ENCODE results near the gene SCARF2. TPM values are rescaled to one million over a fixed set of nuclear protein-coding genes. Genes with fewer than 3 reads are reported as not detected.
"Not testable (repeated sequence)": the region's sequence is repeated elsewhere in the genome, so short reads cannot be mapped to it uniquely, and the experiment has no call there.

Gene SCARF2
- total RNA-seq, 1 experiment from 2014 or later: 9.5 TPM

DNA sequence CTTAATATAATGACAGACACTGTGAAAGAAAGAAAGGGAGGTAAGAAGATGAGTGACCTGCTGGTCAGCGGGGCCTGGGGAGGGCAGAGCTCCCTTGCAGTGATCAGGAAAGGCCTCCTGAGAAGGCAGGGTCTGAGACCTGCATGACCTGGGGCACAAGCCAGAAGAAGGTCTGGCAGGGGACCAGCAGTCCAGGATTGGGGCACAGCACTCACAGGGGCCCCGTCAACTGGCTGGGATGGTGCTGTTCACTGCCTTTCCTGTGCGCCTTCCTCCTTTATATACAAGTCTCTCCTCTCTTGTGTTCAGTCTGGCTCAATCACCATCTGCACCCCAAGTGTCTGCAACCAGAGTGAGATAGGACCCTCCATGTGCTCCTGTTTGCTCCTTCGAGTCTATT lies 22.2 kb upstream of the SCARF2 start:
- no peak for DNase-seq (ENCODE audit: low read depth)

DNA sequence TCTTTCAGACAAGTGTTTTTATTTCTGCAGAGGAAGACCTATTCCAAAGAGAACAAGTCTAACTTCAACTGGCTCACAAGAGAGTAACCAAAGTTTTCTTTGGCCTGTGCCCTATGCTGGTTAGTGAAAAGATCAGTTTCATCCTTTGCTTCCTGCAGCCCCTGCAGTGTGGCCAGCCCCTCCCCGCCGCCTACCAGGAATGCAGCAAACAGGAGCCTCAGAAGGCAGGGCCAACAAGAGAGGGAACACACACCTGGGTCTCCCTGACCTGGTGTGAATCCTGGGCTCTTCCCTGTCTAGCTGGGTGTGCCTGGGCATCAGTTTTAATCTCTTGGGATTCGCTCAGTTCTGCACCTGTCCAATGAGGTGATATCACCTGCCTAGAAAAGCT lies 21.5 kb upstream of the SCARF2 start:
- DNase-seq (ENCODE audit: low read depth): no peak

DNA sequence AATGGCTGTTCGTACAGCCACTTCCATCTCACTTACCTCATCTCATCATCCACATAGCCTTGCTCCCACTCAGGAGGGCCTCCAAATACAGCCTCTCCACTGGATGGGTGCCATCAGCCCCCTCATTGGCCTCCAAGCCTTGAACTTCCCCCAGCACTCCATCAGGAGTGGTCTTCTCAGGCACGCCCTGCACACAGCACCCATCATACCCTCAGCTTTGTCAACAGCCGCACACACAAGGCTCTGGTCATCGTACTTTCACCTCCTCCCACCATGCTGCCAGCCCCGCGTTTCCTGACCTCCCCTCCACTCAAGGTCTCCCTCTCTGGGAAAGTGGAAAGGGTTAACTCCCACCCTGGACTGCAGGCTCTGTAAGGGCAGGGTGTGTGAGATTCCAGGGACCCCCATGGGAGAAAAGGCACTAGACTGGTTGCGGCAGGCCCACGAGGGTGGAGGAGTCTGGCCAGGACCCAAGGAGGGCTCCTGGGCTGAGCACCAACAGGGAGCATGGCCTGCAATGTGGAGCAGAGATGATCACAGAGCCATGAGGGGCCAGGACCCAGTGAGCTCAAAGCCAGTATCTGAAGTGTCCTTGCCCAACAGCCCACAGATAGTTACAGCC lies 21.0 kb upstream of the SCARF2 start:
- no peak for DNase-seq (ENCODE audit: low read depth)

DNA sequence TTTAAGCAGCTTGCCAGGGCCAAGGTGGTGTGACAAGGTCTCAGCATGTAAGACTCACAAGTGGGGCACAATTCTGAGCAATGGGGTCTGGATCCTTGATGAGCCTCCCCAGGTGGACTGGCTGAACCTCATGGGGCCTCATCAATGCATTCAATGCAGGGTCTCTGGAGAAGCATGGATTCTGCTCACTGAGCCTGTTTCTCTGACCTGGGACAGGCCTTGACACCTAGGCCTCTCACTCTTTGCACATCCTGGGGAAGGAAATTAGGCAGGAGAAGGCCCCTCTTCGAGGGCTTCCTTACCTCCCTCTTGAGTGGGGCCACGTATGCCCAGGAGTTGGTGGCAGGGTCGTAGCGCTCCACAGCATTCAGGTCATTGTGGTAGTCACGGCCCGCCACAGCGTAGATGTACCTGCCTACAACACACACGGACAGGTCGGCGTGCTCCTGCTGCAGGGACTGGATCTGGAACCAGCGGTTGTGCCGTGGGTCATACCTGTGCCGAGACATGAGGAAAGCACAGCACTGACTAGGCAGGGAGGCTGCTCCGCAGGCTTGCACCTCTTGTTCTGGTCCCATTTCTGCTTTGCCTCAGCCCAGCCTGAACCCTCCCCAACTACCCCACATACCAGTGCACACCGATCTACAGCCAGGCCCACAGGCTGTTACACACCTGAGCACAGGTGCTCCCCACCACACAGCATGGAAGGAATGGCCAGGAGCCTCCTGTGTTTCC lies 20.0 kb upstream of the SCARF2 start:
- DNase-seq (ENCODE audit: low read depth): no peak

DNA sequence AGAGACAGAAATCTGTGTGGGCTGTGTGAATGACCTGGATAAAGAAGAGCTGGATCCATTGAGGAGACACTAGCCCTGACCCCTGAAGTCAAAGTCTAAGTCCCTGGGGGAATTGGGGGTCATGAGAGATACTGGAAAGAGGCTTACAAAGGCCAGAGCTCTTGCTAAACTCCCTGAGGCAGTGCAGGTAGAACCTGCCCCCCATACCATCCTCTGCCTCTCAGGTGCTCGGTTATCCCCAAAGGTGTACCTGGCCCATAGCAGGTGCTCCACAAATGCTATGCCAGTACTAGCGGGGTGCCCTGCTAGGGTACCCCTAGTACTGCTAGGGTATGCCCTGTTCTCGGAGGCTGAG lies 19.1 kb upstream of the SCARF2 start:
- DNase-seq (ENCODE audit: low read depth): no peak

GRCh38 chr22:20456064-20456721 lies 18.6 kb upstream of the SCARF2 start:
- DNase-seq (ENCODE audit: low read depth): peak; percentile 82

DNA sequence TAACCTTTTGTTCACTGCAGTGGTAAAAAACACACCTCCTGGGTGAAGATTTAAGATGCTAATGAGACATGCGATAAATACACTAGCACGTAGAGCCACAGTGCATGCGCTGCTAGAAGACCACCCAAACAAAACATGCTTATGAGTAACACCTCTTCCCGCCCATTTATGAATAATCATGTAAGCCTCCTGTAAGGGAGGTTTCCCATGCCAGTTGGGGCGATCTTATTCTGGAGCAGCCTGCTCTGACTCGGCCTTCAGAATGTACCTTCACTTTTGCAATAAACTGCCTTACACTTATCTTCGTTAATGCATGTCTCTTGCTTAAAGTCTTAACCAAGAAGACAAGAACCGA lies 18.1 kb upstream of the SCARF2 start:
- no peak for DNase-seq (ENCODE audit: low read depth)

- DNase-seq (ENCODE audit: low read depth): no peak
Observed at GRCh38 chr22:20453222-20453621, 15.6 kb upstream of the SCARF2 start.

DNA sequence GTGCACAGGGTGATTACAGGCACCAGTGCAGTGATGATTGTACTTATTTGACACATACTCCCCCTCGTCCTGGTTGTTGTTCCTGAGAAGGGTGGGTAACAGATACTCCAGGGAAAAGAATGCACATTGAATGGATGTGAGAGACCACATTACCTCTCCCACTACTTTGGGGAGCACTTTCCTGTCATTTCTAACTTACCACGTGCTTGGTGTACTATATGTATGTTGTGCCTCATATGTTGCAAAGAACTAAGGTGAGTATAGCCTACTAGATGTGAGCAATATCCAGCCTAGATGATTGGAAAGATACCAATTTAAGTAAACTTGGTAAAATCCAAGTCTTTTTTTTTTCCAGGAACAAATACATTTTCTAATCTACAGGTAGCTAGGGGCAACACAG lies 14.3 kb upstream of the SCARF2 start:
- DNase-seq (ENCODE audit: low read depth): no peak

GRCh38 chr22:20451129-20451778 lies 13.6 kb upstream of the SCARF2 start:
- DNase-seq (ENCODE audit: low read depth): not testable (repeated sequence)

DNA sequence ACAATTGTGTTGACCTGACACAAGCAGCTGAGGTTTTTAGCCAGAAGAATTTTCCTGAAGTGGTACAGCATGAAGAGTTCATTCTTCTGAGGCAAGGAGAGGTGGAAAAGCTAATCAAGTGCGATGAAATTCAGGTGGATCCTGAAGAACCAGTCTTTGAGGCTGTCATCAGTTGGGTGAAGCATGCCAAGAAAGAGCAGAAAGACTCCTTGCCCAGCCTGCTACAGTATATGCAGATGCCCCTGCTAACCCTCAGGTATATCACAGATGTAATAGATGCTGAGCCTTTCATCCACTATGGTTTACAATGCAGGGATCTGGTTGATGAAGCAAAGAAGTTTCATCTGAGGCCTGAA lies 12.9 kb upstream of the SCARF2 start:
- DNase-seq (ENCODE audit: low read depth): no peak

DNA sequence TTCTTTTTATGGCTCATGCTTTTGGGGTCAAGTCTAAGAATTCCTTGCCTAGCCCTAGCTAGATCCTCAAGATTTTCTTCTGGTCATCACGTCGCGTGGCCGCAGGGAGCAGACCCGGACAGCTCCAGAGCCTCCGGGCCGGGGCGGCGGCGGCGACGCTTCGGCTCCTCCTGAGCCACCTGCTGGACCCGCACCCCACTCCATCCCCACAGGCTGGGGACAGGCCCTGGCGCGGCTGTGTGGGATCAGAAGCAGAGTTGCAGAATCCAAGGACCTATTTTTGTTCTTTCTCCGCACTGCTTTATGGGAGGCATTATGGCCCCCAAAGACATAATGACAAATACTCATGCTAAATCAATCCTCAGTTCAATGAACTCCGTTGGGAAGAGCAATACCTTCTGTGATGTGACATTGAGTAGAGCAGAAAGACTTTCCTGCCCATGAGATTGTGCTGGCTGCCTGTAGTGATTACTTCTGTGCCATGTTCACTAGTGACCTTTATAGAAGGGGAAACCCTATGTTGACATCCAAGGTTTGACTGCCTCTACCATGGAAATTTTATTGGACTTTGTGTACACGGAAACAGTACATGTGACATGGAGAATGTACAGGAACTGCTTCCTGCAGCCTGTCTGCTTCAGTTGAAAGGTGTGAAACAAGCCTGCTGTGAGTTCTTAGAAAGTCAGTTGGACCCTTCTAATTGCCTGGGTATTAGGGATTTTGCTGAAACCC lies 12.4 kb upstream of the SCARF2 start:
- no peak for DNase-seq (ENCODE audit: low read depth)

DNA sequence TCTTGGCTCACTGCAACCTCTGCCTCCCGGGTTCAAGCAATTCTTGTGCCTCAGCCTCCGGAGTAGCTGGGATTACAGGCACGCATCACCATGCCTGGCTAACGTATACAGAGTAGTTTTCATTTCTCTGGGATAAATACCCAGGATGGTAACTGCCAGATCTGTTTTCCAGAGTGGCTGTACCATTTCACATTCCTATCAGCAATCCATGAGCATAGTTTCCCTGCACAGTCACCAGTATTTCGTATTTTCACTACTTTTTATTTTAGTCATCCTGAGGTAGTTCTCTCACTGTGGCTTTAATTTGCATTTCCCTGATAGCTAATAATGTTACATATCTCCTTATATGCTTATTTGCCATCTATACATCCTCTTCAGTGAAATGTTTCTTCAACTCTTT lies 11.0 kb upstream of the SCARF2 start:
- DNase-seq (ENCODE audit: low read depth): no peak

- no peak for DNase-seq (ENCODE audit: low read depth)
Observed at GRCh38 chr22:20446383-20446970, 8.9 kb upstream of the SCARF2 start.

DNA sequence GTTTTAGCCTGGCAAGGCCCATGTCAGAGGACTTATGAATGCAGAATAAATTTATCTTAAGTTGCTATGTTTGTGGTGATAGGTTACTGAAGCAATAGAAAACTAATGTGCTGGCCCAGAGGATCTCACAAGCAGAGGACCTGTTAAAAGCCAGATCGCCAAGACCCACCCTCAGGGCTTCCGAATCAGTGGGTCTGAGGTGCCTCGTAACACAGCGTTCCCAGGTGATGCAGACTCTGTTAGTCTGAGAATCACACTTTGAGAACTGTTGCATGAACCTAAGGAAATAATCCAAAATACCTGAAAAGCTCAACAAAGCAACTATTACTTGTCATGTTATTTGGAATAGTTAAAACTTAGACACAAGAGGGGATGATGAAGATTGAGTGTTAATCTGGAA lies 6.7 kb upstream of the SCARF2 start:
- no peak for DNase-seq (ENCODE audit: low read depth)

- DNase-seq (ENCODE audit: low read depth): no peak
Observed at GRCh38 chr22:20442485-20443284, 5.1 kb upstream of the SCARF2 start.

DNA sequence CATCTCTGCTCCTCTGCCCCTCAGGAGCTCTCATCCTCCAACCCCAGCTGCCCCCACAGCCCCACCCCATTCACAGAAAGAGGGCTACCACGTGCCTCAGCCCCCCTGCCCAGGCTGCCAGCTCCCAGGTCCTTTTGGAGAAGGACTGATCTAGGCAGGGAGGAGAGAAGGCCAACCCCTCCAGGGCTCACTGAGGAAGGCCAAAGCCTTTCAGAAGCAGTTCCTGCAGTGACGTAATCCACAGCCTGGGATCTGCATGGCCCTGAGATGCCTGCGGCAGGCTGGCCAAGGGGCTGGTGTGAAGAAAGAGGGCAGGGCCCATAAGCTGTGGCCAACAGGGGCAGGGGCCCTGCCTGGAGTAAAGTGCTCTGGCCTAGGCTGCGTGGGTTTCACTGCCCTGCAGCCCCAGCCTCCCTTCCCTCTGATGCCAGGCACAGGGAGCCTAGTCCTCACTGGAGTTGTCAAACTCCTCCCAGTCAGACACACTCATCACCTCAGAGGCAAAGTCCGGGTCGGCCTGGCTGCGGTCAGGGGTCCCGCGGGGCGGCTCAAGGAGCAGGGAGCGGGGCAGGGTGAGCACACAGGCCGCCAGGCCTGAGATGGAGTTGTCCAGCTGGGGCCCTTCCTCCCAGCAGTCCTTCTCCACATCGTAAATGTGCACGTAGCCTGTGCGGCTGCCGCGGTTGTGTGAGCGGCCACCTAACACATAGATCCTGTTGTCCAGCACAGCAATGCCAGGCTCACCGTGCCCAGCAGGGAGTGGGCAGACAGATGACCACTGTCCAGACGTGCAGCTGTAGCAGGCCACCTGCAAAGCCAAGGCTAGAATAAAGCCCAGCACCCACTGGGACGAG lies 4.2 kb upstream of the SCARF2 start:
- no peak for DNase-seq (ENCODE audit: low read depth)

GRCh38 chr22:20440637-20441591 lies 3.3 kb upstream of the SCARF2 start:
- no peak for DNase-seq (ENCODE audit: low read depth)
